A375 (cell line): Measurements from ENCODE around the gene SPINK13. TPM values are rescaled to one million over a fixed set of nuclear protein-coding genes. Genes with fewer than 3 reads are reported as not detected.

ENCODE experiments used
- small RNA-seq: library from RNA; depleted of rRNA; stranded (forward); fragments of <200 nt; gene quantifications from one replicate; pipeline ENCODE3, GENCODE V24; 2014
- total RNA-seq: library from RNA; depleted of rRNA; stranded (reverse); fragments of >200 nt; shearing (Covaris generic); gene quantifications from 2 replicates; pipeline ENCODE4 v1.2.3, GENCODE V29; 2014; rRNA removed

Gene SPINK13, protein sequence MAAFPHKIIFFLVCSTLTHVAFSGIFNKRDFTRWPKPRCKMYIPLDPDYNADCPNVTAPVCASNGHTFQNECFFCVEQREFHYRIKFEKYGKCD
- not detected in 2 replicates for total RNA-seq

GRCh38 chr5:148268566-148268965, at the start of gene SPINK13:
TSS of gene SPINK13 (plus strand) at chr5:148268794. CDS start at chr5:148270073, 1,279 bp downstream.

GRCh38 chr5:148238418-148238794, 30.2 kb upstream of the SPINK13 start, which contains the start of gene MARCOL:
TSS of gene MARCOL (plus strand) at chr5:148238525. CDS start at chr5:148238598, 73 bp downstream.

DNA sequence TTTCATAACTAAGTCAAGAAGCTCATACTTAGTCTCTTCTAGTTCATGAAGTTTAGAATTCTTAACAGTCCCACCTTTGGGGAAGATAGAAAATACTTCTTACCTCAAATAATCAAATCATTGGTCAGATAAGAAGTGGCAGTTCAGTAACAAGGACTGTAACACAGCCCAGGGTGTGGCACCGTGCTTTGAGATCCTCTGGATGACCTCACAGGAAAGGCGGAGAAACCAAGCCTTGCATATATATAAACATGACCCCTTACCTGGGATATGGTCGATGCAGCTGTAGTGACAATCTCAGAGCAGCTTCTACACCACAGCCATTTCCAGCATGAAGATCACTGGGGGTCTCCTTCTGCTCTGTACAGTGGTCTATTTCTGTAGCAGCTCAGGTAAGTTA, 43.6 kb downstream of the SPINK13 start, which contains the start of gene SPINK7:
SPINK7 (plus strand) TSS at position 271 of the 400 bp plus-strand sequence; CDS start at position 332, 61 bp downstream.

GRCh38 chr5:148335259-148335658, 66.7 kb downstream of the SPINK13 start, which contains the start of gene SPINK9:
TSS of gene SPINK9 (plus strand) at chr5:148335559. CDS start at chr5:148335614, 55 bp downstream.

Small RNA genes lying within 50 kb of the gene (small RNA-seq; reads per million reads assigned to genes)
- gene HMGN1P16, result not detected

Other genes starting within 250 kb of the SPINK13 start
- gene SPINK5, start 204.8 kb upstream of the SPINK13 start, total RNA-seq, result not detected in 2 replicates
- gene SPINK14, start 100.2 kb upstream of the SPINK13 start, total RNA-seq, result not detected in 2 replicates
- not detected in 2 replicates for gene SPINK6, start 65.8 kb upstream of the SPINK13 start, total RNA-seq
- not detected in 2 replicates for gene MARCOL, start 30.3 kb upstream of the SPINK13 start, total RNA-seq
- not detected in 2 replicates for gene SPINK7, start 43.6 kb downstream of the SPINK13 start, total RNA-seq
- not detected in 2 replicates for gene SPINK9, start 66.8 kb downstream of the SPINK13 start, total RNA-seq
- gene FBXO38, start 115.2 kb downstream of the SPINK13 start, total RNA-seq, result 52.9 and 56.0 TPM in 2 replicates